GM12801 (cell line): ENCODE results near the gene CELSR1.

Experiments used
- TF ChIP-seq, protein P1 (sequence below): IDR thresholded peaks from one replicate; pipeline ENCODE4 v1.5.1; 2011; ENCODE audit warnings: control low read depth; ENCODE audit not compliant: insufficient read length; ENCODE audit errors: extremely low read depth

CELSR1 gene

DNA sequence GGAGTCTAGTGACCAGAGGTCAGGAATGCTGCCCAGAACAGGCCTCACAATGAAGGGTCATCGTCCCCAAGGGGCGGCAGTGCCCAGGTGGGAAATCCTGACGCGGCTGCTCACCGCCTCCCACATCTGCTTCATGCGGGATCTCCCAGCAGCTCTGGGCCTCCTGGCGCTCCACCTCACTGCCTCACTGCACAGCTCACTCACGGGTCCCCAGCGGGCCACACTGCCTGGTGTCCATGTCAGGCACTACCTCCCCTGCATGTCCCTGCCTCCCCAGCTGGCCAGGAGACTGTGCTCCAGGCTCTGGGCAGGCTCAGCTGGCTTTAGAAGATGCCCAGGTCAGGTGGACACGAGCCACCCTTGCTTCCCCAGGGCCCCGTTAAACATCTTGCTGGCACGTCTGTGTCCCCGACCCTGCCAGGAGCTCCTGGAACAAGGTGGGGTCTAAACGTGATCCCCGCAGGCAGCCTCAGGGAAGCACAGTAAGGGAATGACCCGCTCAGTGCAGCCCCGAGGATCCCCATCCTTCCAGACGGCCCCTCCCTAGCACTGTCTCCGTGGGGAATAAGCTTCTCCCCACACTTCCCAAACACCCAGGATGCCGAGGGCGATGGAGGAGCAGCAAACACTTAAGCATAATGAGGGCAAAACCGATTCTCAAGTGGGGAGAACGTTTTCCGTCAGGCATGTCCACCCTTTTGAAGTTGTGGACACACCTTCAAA is 108.7 kb downstream of the CELSR1 start:
- TF ChIP-seq, protein P1, sequence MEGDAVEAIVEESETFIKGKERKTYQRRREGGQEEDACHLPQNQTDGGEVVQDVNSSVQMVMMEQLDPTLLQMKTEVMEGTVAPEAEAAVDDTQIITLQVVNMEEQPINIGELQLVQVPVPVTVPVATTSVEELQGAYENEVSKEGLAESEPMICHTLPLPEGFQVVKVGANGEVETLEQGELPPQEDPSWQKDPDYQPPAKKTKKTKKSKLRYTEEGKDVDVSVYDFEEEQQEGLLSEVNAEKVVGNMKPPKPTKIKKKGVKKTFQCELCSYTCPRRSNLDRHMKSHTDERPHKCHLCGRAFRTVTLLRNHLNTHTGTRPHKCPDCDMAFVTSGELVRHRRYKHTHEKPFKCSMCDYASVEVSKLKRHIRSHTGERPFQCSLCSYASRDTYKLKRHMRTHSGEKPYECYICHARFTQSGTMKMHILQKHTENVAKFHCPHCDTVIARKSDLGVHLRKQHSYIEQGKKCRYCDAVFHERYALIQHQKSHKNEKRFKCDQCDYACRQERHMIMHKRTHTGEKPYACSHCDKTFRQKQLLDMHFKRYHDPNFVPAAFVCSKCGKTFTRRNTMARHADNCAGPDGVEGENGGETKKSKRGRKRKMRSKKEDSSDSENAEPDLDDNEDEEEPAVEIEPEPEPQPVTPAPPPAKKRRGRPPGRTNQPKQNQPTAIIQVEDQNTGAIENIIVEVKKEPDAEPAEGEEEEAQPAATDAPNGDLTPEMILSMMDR = no peak

DNA sequence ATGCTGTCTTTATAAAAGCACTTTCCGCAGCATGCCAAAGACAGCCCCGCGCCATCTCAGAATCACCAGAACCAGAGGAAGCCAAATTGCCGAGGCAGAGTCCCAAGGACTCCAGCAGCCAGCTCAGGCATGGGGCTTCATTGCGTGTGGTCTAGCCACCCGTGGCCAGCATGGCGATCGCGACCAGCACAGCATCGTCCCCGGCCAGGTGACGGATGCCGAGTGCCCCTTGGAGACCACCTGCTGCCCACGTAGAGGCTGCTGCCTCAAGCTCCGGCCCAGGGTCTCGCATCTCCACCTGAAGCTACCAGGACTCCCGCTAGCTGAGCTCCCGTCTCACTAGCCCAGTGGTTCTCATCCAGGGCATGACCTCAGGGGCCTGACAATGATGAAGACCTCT is 109.2 kb downstream of the CELSR1 start:
- TF ChIP-seq, protein P1 = no peak

DNA sequence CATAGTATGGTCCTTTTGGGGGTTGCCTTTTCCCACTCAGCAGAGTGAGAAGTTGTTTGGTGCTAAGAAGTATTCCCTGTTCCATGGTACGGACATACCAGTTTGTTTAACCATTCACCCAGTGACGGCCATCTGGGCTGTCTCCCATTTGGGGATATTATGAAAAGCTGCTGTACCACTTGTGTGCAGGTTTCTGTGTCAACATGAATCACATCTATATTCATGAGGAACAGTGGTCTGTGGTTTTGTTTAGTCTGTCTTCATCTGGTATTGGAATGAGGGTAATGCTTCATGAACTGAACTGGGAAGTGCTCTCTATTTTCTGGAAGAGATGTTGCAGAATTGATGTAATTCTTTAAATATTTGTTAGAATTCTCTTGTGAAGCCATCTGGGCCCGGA is 112.4 kb downstream of the CELSR1 start:
- TF ChIP-seq, protein P1 = no peak

DNA sequence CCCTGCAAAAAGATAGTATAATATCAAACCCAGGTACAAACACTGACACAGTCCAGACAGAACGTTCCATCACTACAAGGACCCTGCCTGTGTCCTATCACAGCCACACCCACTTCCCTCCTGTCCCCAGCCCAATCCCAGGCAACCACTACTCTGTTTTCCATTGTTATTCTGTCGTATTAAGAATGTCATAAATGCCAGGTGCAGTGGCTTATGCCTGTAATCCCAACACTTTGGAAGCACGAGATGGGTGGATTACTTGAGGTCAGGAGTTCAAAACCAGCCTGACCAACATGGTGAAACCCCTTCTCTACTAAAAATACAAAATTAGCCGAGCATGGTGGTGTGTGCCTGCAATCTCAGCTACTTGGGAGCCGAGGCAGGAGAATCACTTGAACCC is 112.9 kb downstream of the CELSR1 start:
- TF ChIP-seq, protein P1 = no peak

DNA sequence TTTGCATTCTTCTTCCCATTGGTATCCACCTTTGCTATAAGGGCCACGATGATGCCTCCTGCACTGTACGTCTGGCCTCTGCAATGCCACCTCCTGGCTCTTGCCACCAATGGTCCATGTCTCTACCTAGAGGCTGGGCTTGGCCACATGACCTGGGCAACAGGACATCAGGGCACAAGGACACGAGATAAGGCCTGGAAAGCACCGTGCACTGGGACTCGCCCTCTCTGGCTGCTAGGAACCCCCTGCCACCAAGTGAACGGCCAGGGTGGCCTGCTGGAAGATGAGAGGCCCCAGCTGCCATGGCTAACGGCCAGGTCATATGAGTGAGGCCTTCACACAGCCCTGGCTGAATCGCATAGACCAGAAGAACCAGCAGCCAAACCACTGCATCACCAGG is 114.5 kb downstream of the CELSR1 start:
- TF ChIP-seq, protein P1 = no peak

DNA sequence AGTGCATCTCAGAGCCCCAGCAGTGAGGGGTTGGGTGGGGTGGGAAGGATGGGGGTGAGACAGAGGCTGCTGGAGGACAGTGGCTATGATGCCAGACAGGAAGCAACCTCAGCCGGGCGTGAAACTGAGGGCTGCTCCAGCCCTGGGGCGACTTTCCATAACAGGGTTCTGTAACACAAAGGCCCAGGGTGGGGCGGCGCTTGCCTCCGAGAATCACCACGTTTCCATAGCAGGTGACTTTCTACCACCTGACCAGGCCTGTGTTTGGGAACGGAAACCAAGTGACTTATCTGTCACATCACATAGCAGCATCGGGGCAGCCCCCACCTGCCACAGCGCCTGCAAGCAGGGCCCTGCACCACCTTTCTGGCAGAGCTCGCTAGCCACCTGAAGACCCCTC is 116.2 kb downstream of the CELSR1 start:
- TF ChIP-seq, protein P1 = no peak

DNA sequence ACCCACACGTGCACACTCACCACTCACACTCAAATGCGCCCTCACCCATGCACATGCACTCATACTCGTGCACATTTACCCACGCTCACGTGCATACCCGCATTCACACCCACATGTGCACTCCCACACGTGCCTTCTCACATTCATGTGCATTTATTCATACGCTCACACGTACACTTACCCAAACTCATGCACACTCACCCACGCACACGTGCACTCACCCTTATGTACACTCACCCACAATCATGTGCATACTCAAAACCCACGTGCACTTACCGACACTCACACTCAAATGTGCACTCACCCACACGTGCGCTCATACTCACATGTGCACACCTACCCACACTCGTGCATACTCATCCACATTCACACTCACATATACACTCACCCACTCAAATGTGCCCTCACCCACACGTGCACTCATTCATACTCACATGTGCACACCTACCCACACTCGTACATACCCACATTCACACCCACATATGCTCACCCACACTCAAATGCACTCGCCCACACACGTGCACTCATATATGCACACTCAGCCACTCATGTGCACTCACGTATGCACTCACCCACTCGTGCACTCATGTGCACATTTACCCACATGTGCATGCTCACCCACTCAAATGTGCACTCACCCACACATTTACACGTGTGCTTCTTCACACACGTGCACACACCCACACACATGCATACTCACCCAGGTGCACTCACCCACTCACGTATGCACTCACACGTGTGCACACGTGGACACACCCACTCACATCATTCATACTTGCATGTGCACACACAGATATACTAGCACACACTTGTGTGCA is 117.5 kb downstream of the CELSR1 start:
- TF ChIP-seq, protein P1 = no peak
